ENCODE results near the gene A2M.

The A2M gene

DNA sequence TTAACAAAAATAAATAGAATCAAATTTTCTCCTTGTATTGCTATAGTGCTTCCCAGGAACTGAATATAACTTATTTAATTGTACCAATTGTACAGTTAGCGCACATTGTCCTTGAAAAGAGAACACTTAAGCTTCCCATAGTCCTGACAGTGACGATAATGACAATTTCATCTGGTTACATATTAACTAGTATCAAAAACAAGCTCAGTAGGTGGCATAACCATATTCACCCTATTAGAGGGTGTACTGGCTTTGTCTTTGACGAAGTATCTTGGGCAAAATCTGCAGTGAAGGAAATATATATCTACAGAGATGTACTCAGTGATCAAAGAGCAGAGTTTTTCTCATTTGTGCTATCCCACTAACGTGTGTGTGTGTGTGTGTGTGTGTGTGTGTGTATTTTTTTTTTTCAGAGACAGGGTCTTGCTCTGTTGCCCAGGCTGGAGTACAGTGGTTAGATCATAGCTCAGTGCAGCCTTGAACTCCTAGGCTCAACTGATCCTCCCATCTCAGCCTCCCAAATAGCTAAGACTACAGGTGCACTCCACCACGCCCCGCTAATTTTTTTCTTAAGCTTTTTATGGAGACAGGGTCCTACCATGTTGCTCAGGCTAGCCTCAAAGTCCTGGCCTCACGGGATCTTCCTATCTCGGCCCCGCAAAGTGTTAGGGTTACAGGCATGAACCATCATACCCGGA, 4.9 kb upstream of the A2M start:
- DNase-seq = no peak

- no peak for DNase-seq
Measured at GRCh38 chr12:9118158-9118557, 2.4 kb upstream of the A2M start.

DNA sequence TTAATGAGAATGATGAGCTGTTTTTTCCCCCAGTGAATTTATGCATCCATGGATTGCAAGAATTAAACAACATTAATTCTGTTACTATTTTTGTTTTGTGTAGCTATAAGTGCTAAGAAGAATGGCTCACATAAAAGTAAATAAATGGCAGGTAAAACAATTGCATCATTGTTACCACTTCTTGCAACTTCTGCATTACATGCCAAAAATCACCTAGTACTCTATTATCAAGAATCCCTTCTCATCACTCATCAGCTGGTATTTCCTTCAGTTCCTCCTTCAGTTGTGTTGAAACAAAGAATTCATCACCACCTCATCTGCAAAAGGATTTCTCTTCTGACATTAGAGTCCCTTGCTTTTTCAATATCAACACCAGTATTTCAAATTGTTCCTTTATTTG, 773 bp downstream of the A2M start:
- no peak for DNase-seq

DNA sequence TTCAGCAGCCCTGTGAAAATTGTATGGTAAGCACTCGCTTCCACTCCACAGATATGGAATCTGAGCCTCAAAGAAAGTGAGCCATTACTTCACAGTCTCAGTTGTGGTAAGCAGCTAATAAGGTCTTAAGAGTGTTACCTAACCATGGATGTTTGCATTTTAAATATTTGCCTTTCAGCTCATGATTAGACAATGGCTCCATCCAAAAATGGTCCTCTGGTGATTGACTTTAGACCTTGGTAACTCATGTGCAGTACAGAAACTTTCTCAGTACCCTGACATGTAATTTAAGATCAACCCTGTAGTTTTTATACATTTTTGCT, 1.8 kb downstream of the A2M start:
- DNase-seq = no peak

DNA sequence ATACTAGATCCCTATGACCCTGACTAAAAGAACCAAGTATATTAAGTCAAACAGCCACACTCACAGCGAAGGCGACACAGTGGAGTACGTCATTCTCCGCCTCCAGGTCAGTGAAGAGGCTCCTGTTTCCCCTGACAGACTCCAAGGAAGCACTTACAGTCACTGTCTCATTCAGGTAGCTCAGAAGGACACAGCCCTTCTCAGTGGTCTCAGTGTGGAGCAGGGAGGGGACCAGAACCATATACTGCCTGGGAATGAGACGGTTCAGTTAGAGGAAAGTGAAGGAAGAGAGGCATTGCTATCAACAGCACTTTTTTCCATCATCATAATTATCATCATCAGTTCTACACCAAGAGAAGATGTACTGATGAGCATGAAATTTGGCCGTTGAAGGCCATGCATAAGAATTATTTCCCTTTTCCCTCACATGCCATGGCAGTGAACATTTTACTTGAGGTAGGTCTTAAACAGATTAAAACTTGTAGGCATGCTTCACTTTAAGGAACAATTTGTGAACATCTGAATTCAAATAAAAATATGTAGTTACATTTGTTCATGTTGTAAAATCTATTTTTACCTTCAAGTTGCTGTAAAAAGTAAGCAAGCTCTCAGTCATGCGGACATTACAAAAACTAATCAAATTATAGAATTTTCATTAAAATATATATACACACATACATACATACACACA, 2.3 kb downstream of the A2M start:
- DNase-seq = no peak

- no peak for DNase-seq
Measured at GRCh38 chr12:9112076-9112853, 3.5 kb downstream of the A2M start.

DNA sequence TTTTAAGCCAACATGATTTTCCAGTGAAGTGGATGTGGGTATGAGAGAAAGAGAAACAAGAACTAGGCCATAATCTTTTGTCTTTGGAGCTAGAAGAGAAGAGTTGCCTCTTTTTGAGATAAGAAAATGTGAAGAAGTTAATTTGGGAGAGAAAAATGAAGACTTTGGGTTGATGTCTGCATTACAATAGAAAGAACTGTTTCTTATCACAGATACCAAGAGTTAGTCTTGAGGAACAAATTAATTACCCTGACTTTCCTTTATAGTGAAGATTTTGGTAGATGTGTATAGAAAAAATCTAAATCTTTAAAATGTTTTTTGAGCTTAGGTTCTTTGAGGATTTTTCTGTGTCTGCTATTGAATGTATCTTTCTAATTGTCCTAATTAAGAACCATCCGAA, 4.2 kb downstream of the A2M start:
- DNase-seq = no peak

DNA sequence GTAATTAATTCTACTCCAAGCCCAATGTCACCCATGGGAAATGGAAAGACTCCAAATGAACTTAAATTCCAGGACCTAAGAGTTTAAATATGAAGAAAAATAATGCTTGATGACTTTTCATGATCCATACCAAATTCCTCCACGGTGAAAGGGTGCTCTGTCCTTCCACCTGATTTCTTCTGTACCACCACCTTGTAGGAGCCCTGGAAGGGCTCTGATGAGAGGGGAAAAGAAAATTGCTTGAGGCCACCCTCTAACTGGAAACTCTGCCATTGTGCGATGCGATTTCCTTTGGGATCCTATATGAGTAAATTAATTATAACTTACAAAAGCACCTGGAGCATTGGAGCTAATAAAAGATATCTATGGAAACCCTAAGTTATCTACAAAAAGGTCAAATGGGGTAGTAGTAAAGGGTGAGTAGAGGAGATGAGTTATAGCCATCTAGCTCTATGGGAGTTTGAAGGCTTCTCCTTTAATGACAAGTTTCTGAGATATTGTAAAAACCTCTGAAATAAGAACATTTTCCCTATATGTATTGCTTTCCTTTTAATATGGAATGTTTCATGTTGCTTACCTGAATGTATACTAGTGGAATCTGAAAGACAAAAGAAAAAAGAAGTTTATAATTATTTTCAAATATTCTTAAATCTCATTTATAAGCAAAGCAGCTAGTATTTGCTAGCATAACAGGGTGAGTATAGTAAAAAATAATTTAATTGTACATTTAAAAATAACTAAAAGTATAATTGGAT, 5.8 kb downstream of the A2M start:
- no peak for DNase-seq

GRCh38 chr12:9109213-9109522, 6.6 kb downstream of the A2M start:
- no peak for DNase-seq

GRCh38 chr12:9108504-9109212, 7.1 kb downstream of the A2M start:
- no peak for DNase-seq

DNA sequence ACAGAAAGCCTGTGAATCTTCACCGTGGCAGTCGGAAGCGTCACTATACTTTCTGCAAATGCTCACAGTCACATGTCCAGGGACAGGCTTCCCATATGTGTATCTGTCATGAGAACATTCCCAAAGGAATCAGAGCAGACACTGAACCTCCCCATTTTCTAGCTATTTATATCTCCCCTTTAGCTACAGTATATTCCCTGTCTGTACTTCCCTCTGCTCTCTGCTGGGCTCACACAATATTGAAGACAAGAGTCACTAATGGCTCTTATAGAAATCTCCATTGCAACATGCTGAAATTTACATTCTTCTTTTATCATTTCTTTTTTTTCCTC, 8.2 kb downstream of the A2M start:
- DNase-seq = no peak

DNA sequence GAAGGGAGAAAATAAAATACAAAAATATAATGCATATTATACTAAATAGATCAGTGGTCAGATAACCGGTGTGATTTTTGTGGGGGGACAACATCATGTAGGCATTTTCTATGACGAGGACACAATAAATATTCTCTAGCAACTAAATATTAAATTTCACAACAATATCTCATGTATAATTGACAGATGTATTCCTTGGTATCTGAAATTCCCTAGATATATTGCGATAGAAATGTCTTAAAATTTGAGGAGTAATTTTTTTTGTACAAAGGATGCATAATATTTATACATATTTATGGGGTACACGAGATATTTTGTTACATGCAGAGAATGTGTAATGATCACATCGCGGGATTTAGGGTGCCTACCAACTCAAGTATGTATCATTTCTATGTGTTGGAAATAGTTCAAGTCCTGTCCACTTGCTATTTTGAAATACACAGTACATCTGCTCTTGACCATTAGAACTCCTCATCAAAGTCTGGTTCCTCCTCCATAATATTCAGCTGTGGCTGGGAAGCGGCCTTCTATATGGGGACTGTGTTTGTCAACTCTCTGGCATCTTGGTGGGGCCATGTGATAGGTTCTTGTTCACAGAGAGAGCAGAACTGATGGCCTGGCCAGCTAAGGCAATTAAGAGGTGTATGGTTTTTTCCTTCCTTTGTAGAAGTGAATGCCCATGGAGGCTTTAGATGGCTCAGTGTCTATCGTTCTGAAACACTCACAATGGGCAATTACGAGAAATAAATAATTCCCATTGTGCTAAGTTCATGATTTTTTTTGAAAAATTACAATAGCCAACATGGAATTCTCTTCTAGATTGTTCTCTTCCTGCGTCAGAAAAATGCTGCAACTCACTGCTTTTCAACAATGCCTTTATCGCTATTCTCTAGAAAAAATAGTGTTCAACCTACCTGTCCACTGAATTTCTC, 8.8 kb downstream of the A2M start:
- DNase-seq = no peak

GRCh38 chr12:9106067-9106466, 9.7 kb downstream of the A2M start:
- DNase-seq = no peak

- no peak for DNase-seq
Measured at GRCh38 chr12:9104767-9105423, 10.8 kb downstream of the A2M start.

DNA sequence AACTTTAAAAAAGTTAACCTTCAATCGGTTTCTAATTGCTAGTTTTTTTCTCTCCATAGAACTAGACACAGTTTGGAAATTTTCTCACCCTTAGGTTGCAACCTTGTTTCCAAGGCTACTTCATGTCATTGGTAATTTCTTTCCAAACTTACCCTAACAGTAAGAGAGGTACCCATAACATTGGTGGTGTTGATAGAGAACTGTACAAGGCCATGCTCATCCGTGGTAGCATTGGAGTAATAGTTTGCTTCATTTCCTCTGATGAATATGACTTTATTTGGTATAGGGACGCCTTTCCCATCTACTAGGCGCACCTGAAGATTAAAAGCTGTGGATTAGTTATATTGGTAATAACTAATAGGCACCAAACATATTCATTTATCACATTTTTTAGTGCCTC, 11.6 kb downstream of the A2M start:
- no peak for DNase-seq

DNA sequence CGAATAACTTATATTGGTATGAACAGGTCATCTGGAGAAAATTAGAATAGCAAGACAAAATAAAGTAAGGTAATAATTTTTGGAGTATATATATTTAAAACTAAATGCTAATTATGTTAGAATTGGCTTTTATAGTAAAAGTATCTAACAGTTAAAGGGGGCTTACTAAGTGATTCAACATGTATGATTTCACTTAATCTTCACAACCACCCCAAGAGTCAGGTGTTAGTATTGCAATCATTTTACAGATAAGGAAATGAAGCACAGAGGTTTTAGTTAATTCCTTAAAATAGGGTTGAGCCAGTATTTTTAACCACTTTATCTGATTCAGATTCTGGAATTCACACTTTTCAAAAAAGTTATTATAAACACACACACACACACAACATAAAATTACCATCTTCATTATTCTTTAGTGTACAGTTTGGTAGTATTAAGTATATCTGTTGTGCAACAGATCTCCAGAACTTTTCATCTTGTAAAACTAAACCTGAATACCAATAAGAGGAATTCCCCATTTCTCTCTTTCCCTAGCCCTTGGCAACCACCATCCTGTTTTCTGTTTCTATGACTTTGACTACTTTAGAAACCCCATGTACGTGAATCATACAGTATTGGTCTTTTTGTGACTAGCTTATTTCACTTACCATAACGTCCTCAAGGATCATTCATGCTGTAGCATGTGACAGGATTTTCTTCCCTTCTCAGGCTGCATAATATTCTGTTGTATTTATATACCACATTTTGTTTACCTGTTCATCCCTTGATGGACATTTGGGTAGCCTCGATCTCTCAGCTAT, 12.5 kb downstream of the A2M start:
- no peak for DNase-seq

- DNase-seq = no peak
Measured at GRCh38 chr12:9101018-9101687, 14.6 kb downstream of the A2M start.

DNA sequence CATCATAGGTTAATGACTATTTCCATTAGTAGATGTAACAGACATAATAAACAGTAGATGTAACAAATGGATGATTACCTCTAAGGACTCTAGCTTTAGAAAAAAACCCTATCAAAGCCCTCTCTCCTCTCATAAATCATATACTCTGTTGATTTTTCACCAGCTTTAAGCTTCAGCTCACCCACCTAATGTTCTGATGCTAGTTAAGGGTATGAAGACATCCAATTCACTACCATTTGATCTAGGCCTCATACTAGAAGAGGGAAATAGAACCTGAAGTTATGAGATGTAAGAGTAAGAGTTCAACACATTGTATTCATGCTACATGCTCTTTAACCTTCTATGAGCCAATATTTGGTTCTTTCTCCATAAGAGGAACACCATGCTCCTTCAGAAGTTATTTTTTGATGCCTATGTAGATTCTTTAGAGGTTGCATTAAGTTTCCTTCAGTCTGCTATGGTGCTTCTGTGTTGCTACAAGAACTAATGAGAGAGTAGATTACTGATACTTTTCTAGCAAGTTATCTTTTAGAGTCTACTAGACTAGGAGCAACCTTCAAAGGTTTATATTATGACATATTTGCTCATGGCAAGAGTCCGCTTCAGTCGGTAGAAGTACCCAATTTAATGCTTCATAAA, 16.0 kb downstream of the A2M start:
- no peak for DNase-seq

DNA sequence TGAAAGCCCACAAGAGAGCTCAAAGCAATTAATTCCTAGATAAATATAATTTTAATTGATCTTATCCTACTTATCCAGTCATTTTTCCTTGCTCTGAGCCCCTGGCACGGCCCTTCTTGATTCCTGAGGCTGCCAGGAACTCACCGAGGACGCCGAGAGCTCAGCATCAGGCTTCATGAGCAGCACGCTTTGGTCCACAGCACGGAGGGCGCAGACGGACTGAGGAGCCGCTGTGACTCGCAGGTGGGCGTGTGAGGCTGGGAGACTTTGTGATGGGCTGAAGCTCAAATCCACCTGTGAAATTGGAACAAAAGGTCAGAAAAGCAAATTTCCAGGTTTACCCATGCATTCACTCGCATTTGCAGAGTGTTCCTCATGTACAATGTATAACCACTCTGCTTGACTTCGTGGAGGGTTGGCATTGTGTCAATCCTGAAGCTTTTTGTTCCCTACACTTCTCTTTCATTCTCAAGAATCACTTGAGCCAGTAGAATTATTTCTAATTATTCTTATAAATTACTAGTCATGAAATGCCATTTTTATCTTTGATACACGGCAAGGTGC, 17.2 kb downstream of the A2M start:
- DNase-seq = no peak
